ENCODE measurements around the gene PTPRG. TPM values are rescaled to one million over a fixed set of nuclear protein-coding genes. Genes with fewer than 3 reads are reported as not detected.

The PTPRG gene
- total RNA-seq, 1 experiment from 2014 or later = 69.3 TPM

DNA sequence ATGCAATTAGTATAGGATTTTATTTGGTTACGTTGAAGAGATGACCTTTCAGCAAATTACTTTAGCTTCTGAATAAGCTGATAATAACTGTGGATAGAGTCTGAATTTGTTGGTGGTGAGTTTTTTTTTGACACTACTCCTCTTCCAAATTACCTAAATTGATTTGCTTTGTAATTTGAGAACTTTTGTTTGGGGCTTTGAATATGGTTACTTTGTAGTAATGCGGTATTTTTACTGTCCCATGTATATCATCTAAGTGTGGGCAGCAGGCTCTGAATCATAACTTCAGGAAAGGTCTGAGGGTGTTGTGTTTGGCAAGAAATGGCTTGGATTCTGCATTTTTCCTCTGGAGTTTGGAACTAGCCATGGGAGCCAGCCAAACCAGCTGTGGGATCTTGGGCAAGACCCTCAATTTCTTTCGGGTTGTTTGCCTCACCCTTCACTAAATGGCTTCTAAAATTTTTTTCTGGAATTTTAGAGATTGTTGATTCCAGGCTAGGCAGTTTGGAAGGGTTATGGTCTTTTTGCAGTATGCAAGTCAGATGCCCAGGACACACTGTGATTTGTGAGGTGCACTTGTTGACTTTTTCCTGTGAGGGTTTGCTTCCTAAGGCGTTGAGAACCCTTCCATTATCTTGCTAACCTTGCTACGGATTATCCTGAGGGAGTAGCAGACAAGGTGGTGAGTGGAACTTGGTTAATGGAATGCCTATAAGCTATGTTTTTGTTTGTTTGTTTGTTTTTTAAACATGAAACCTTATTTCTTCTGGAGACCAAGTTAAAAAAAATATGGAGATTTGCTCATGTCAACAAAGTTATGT, 10.4 kb downstream of the PTPRG start:
- no peak overlapping the region for H2BK15ac ChIP-seq (ENCODE audit: low read depth, low read length)
- peaks cover 3% of the 10 kb centered on the region for H3K79me1 ChIP-seq (ENCODE audit: insufficient read depth, low read depth, low read length, poor library complexity, severe bottlenecking)
- no peak overlapping the region for H3K27ac ChIP-seq (ENCODE audit: insufficient read length, low read depth, low read length)
- no peak overlapping the region for H3K23ac ChIP-seq (ENCODE audit: insufficient read length, low read depth, low read length)
- H3K56ac ChIP-seq (ENCODE audit: insufficient read length, low read depth, low read length) = no peak overlapping the region
- H3K18ac ChIP-seq (ENCODE audit: insufficient read length, low read depth, low read length) = no peak overlapping the region
- H4K8ac ChIP-seq (replicated peaks; ENCODE audit: insufficient read length, low read depth, low read length) = no peak overlapping the region
- no peak overlapping the region for H2AK5ac ChIP-seq (ENCODE audit: insufficient read length, low read length)
- no peak overlapping the region for H3K4me2 ChIP-seq (ENCODE audit: insufficient read depth, insufficient read length, low read length)
- peaks cover 76 to 79% of the 10 kb centered on the region in 2 experiments for H3K4me1 Mint-ChIP-seq
- H2AFZ ChIP-seq (ENCODE audit: low read length) = no peak overlapping the region
- peaks cover 91% of the 10 kb centered on the region for H3K79me2 ChIP-seq (ENCODE audit: insufficient read depth, low read length)
- no peak overlapping the region for H3K9ac ChIP-seq (ENCODE audit: extremely low read depth, insufficient read length, low read length)
- H3K27me3 Mint-ChIP-seq (ENCODE audit: low read depth) = no peaks in the 10 kb centered on the region
- H3K9me3 ChIP-seq (ENCODE audit: control insufficient read depth, low read depth, low read length) = no peaks in the 10 kb centered on the region
- H2BK20ac ChIP-seq (ENCODE audit: low read depth, low read length, poor library complexity, severe bottlenecking) = no peak overlapping the region
- no CpG with 5 or more reads among the region's 5 CpGs for WGBS (ENCODE audit: extremely low coverage, insufficient read length, low lambda C conversion rate)
- no peak overlapping the region for H3T11ph ChIP-seq (ENCODE audit: low read length)
- H3K36me3 Mint-ChIP-seq (ENCODE audit: insufficient read depth in 1 of 3, low read depth in 3 of 3) = peaks cover 17 to 28% (median 20%) of the 10 kb centered on the region in 3 experiments
- no peak overlapping the region for H2BK12ac ChIP-seq (ENCODE audit: insufficient read length, low read depth, low read length)
- no peak overlapping the region for H2BK120ac ChIP-seq (ENCODE audit: low read depth, low read length, poor library complexity, severe bottlenecking)
- H3K9me3 Mint-ChIP-seq = peaks cover 0 to 5% of the 10 kb centered on the region in 2 experiments; a peak in 2 of 5 replicates
- H3K4me1 ChIP-seq (ENCODE audit: insufficient read depth, low read length) = peaks cover 26% of the 10 kb centered on the region
- peak overlapping the region; percentile 15 to 96 (median 56); a peak in 5 of 7 replicates for H3K27ac Mint-ChIP-seq
- H4K5ac ChIP-seq (ENCODE audit: insufficient read length, low read depth, low read length) = no peak overlapping the region
- H3K23me2 ChIP-seq (ENCODE audit: insufficient read length, low read depth, low read length, poor library complexity, severe bottlenecking) = no peaks in the 10 kb centered on the region
- TF ChIP-seq, protein P1, sequence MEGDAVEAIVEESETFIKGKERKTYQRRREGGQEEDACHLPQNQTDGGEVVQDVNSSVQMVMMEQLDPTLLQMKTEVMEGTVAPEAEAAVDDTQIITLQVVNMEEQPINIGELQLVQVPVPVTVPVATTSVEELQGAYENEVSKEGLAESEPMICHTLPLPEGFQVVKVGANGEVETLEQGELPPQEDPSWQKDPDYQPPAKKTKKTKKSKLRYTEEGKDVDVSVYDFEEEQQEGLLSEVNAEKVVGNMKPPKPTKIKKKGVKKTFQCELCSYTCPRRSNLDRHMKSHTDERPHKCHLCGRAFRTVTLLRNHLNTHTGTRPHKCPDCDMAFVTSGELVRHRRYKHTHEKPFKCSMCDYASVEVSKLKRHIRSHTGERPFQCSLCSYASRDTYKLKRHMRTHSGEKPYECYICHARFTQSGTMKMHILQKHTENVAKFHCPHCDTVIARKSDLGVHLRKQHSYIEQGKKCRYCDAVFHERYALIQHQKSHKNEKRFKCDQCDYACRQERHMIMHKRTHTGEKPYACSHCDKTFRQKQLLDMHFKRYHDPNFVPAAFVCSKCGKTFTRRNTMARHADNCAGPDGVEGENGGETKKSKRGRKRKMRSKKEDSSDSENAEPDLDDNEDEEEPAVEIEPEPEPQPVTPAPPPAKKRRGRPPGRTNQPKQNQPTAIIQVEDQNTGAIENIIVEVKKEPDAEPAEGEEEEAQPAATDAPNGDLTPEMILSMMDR (conservative IDR thresholded peaks at IDR 0.05) = no peak
- DNase-seq = no peak
- H4K20me1 ChIP-seq (ENCODE audit: control insufficient read depth, insufficient read depth, insufficient read length) = no peaks in the 10 kb centered on the region
- no peak overlapping the region for H3K4ac ChIP-seq (ENCODE audit: low read depth, low read length)
- no peaks in the 10 kb centered on the region for H3K27me3 ChIP-seq (ENCODE audit: insufficient read depth, low read length)
- H3K14ac ChIP-seq (ENCODE audit: insufficient read depth, low read length) = no peak overlapping the region
- H4K91ac ChIP-seq (ENCODE audit: insufficient read length, low read depth, low read length) = no peak overlapping the region
- peak overlapping the region; percentile 9 to 53; a peak in 4 of 5 replicates for H3K4me3 Mint-ChIP-seq
- H2BK5ac ChIP-seq (ENCODE audit: insufficient read length, low read length) = no peak overlapping the region
